HUES48 (cell line): Measurements from ENCODE around the gene SKAP1.
"Not testable (repeated sequence)": the region's sequence is repeated elsewhere in the genome, so short reads cannot be mapped to it uniquely, and the experiment has no call there.

ENCODE experiments used
- H3K27ac ChIP-seq: one replicate; pipeline ENCODE4 v1.7.0; 2013; ENCODE audit warnings: low read depth, low read length, inconsistent platforms
- H3K27me3 ChIP-seq: 2 replicates; pipeline ENCODE4 v1.6.1; 2013; ENCODE audit warnings: mild to moderate bottlenecking, low read length; ENCODE audit not compliant: control insufficient read depth, insufficient read depth
- H3K36me3 ChIP-seq: 2 replicates; pipeline ENCODE4 v1.6.1; 2013; ENCODE audit warnings: low read length; ENCODE audit not compliant: control insufficient read depth, insufficient read depth
- H3K4me1 ChIP-seq: 2 replicates; pipeline ENCODE4 v1.6.1; 2013; ENCODE audit warnings: mild to moderate bottlenecking, low read length; ENCODE audit not compliant: control insufficient read depth, insufficient read depth
- H3K4me3 ChIP-seq: 2 replicates; pipeline ENCODE4 v1.5.1; 2013; ENCODE audit warnings: mild to moderate bottlenecking, low read depth, low read length
- H3K9ac ChIP-seq: 2 replicates; pipeline ENCODE4 v1.6.1; 2013; ENCODE audit warnings: mild to moderate bottlenecking, low read depth, low read length, moderate library complexity
- H3K9me3 ChIP-seq: 2 replicates; pipeline ENCODE4 v1.6.1; 2013; ENCODE audit warnings: low read length; ENCODE audit not compliant: control insufficient read depth, insufficient read depth

The SKAP1 gene

DNA sequence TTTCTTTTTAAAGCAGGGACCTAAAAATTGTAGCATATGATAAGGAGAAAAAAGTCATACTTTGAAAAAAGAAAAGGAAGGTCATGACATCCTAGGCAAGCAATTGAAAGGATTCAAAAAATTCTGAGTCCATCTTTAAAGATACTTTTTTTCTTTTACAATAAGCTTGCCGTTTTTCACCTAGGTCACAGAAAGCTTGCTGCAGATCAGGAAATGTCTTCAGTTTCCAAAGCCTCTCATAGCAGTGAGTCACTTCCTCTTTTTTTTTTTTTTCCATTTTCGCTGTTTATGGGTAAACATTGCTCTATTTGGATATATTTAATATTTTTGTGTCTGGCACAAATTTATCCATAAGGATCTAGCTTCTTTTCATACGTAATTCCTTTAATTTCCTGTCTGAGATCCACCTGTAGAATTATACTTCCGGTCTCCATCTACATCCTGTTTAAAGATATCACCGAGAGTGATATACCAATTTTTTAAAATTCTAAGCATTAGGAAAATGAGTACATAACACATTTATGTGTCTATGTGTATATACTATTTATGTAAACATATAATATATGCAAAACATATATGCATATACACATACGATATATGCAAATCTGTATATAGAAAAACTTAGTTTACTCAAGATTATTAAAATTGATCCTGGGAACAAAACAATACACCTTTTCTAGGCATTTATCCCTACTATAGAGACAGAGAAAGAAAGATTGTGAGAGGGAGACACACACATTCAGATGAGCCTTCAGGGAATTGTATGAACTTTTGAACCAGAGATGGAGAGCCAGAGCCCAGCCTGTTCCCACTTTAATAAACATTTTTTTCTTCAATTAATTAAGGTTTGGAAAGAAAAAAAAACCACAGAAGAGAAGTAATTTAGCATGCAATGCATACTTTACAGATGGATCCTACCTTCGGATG lies 134.4 kb downstream of the SKAP1 start:
- H3K9me3 ChIP-seq = no peaks in the 10 kb centered on the region
- H3K9ac ChIP-seq = no peak overlapping the region
- H3K36me3 ChIP-seq = no peaks in the 10 kb centered on the region
- H3K4me3 ChIP-seq = no peak overlapping the region
- peaks cover 5% of the 10 kb centered on the region; the same call in 1 of the 2 replicates for H3K4me1 ChIP-seq
- no peaks in the 10 kb centered on the region for H3K27me3 ChIP-seq
- no peak overlapping the region for H3K27ac ChIP-seq

DNA sequence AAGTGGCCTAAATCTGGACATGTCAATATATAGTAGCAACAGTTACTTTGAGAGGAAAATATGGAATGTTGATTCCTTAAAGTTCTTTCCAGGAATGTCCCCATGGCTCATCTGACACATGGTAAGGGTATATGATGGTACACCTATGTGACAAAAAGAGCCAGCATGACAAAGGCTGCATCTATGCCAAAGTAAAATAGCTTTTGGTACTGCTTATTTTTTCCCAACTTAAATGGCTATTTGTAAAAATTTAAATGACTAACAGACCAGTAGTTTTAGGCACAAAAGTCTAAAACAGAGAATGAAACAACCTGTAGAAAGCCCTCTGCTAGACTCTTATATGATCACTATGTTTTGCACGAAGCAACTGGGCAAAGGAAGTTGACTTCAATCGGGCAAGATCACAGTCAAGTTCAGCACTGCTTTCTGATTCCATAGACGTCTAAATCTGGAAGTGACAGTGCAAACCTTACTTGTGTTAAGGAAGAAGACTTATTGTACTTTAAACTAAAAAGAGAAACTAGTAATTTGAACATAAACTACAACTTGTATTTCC lies 135.1 kb downstream of the SKAP1 start:
- Histone ChIP-seq H3K36me3 (no peaks in the 10 kb centered on the region), H3K9me3 (no peaks in the 10 kb centered on the region), H3K27ac (no peak overlapping the region), H3K9ac (no peak overlapping the region), H3K27me3 (no peaks in the 10 kb centered on the region), H3K4me3 (no peak overlapping the region), H3K4me1 (peaks cover 5% of the 10 kb centered on the region; the same call in 1 of the 2 replicates)

DNA sequence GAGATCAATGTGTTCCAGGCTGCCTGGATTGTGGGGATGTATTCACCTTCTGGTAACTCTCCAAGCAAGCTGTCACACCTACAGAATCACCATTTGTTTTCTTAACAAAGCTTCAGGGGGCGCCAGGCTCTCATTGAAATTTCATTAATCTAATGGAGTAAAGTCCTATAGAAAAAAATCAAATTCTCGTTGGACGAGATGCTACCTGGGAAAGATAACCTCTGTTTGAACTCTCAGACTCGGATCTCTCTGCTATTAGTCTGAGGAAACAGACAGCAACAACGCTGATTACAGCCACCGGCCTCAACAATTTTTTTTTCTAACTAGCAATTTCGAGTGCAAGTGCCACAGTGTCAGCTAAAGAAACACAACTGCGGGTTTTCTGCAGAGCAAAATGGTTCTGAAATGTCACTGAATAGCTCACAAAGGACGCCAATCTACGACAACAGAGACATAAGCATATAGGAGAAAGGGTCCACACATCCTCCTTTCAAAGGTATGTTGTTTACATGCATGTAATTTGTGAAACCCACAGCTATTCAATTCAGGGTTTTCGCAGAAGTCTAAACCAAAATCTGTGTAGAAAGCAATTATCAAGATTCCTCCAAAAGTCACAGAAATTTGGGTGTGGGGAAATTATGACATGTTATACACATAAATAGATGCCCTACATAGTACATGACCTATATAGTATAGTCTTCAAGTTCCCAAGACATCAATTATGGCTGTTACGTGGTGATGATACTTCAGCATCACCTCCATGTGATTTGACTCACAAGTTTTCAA lies 135.8 kb downstream of the SKAP1 start:
- Histone ChIP-seq H3K9ac (no peak overlapping the region), H3K27ac (no peak overlapping the region), H3K27me3 (no peaks in the 10 kb centered on the region), H3K36me3 (no peaks in the 10 kb centered on the region), H3K4me3 (no peak overlapping the region), H3K9me3 (no peaks in the 10 kb centered on the region), H3K4me1 (peaks cover 5% of the 10 kb centered on the region; the same call in 1 of the 2 replicates)

DNA sequence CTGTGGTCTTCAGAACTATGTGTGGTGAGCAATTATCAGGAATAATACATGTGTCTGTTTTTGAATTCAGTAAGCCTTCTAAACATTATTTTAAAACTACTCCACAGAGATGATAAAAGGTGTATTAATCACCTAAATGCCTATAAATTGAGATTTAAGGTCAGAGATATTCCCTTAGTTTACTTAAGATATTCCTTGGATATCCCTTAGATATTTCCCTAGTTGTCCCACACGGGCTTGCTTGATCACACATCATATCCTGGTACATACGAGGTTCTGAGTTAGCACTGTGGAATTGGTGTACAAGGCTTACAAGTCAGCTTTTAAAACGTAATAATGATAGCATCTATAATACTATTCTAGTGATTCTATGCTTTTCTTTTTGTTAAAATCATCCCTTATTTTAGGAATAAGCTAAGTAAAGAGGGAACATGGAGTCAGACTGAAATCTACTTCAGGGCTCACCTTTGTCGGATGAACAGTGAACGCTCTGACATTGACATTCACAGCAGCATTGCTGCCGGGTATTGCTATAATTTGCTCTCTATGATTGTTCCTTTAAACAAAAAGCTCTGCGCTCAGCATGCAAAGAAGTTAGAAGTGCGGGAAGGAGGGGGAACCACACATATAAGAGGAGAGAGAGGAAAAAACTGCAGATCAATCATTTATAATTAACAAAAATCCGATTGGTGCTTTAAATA lies 136.5 kb downstream of the SKAP1 start:
- peaks cover 5% of the 10 kb centered on the region; the same call in 1 of the 2 replicates for H3K4me1 ChIP-seq
- no peak overlapping the region for H3K4me3 ChIP-seq
- H3K36me3 ChIP-seq = no peaks in the 10 kb centered on the region
- H3K27ac ChIP-seq = no peak overlapping the region
- H3K27me3 ChIP-seq = no peaks in the 10 kb centered on the region
- H3K9me3 ChIP-seq = no peaks in the 10 kb centered on the region
- H3K9ac ChIP-seq = no peak overlapping the region

DNA sequence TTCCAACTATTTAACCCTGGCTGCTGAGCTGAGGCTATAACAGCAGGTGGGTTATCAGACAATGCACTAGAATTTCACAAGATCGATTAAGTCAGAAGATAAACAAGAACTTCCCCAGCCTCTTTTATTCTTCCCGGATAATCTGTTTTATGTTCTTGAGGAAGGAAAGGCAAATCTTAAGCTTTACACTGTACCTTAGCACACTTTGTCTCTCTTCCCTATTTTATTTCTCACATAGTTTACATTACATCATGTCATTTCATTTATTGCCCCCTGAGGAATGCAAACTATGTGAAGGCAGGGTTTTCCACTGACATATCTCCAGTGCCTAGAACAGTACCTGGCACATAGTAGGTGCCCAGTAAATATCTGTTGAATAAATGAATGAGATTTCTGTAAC lies 139.6 kb downstream of the SKAP1 start:
- H3K9me3 ChIP-seq = no peaks in the 10 kb centered on the region
- no peak overlapping the region for H3K4me3 ChIP-seq
- H3K4me1 ChIP-seq = peaks cover 5% of the 10 kb centered on the region; the same call in 1 of the 2 replicates
- H3K9ac ChIP-seq = no peak overlapping the region
- H3K27me3 ChIP-seq = no peaks in the 10 kb centered on the region
- no peak overlapping the region for H3K27ac ChIP-seq
- no peaks in the 10 kb centered on the region for H3K36me3 ChIP-seq

DNA sequence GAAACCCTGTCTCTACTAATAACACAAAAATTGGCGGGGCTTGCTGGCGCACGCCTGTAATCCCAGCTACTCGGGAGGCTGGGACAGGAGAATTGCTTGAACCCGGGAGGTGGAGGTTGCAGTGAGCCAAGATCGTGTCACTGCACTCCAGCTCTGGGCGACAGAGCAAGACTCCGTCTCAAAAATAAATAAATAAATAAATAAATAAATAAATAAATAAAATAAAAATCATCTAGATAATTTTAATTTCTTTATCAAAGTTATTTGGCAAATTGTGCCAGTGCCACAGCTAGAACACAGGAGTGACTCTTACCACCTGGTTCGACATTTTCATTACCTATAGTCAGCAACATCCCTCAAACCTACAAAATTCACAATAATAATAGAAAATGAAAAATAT lies 143.1 kb downstream of the SKAP1 start:
- H3K9ac ChIP-seq, H3K4me3 ChIP-seq, H3K27ac ChIP-seq, H3K27me3 ChIP-seq, H3K36me3 ChIP-seq, H3K9me3 ChIP-seq, H3K4me1 ChIP-seq: not testable (repeated sequence)

DNA sequence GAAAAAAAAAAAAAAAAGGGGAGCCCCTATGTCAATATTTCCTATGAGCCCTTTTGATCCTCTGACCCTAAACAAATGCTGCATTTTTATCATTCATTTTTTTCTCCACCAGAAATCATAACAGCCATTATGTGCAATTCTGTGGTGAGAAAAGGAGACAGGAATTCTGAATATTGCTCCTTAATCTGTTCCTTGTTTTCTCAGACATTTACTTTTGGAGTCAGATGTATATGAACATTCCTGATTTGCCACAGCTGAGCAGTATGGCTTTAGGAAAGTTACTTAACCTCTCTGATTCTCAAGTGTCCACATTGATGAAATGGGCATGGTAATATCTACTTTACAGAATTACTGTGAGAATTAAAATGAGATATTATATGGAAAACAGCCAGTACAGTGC lies 144.4 kb downstream of the SKAP1 start:
- no peaks in the 10 kb centered on the region for H3K4me1 ChIP-seq
- no peaks in the 10 kb centered on the region for H3K9me3 ChIP-seq
- no peaks in the 10 kb centered on the region for H3K27me3 ChIP-seq
- no peak overlapping the region for H3K9ac ChIP-seq
- no peak overlapping the region for H3K4me3 ChIP-seq
- H3K36me3 ChIP-seq = no peaks in the 10 kb centered on the region
- H3K27ac ChIP-seq = no peak overlapping the region

DNA sequence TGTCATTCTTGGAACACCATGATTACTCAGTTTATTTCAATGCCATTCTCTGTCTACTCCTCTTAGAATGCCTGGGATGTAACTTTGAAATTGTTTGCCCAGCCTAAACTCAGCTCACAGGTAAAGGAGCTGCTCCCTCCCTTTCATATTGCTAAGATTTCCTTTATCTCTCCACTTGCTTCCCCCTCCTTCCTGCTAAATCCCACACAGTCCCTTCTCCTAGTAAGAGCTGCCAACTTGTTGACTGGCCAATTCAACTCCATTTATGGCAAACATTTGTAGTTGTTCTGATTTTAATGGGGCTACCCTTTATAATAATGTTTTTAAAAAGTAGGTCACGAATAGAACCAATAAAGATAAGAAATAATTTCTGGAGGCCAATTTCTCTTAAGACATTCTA lies 146.1 kb downstream of the SKAP1 start:
- no peaks in the 10 kb centered on the region for H3K27me3 ChIP-seq
- no peaks in the 10 kb centered on the region for H3K4me1 ChIP-seq

DNA sequence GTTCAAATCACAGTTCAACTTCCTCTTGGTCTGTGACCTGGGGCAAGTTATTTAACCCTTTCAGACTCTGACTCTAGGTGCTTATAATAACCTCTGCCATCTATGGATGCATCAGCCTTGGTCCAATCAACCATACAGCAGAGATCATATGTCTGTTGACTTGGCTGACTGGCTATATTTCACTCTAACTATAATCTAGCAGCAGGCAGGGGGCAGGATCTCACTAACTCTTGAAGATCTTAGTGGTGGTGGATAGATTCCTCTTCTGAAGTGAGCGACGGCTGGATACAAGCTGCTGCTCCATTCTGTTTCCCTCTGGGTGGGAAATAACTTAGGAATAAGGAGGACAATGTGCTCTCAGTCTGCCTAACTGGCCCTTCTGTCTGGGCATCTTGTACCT lies 146.6 kb downstream of the SKAP1 start:
- Histone ChIP-seq H3K4me3 (no peak overlapping the region), H3K27ac (no peak overlapping the region), H3K9me3 (no peaks in the 10 kb centered on the region), H3K27me3 (no peaks in the 10 kb centered on the region), H3K36me3 (no peaks in the 10 kb centered on the region), H3K9ac (no peak overlapping the region), H3K4me1 (no peaks in the 10 kb centered on the region)

More for the DNA sequence above, 146.1 kb downstream of the SKAP1 start:
- Histone ChIP-seq H3K27ac (no peak overlapping the region), H3K9ac (no peak overlapping the region), H3K36me3 (no peaks in the 10 kb centered on the region), H3K9me3 (no peaks in the 10 kb centered on the region), H3K4me3 (no peak overlapping the region)

DNA sequence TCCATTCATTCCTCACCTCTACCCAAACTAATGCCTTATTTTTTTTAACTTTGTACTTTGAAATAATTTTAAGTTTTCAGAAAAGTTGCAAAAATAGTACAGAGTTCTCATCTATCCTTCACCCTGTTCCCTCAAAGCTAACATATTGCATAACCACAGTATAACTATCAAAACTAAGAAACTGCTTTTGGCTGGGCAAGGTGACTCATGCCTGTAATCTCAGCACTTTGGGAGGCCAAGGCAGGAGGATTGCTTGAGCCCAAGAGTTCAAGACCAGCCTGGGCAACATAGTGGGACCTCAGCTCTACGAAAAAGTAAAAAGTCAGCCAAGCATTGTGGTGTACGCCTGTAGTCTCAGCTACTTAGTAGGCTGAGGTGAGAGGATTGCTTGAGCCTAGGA lies 147.7 kb downstream of the SKAP1 start:
- no peak overlapping the region for H3K9ac ChIP-seq
- no peak overlapping the region for H3K4me3 ChIP-seq
- no peaks in the 10 kb centered on the region for H3K9me3 ChIP-seq
- H3K27me3 ChIP-seq = no peaks in the 10 kb centered on the region
- H3K36me3 ChIP-seq = no peaks in the 10 kb centered on the region
- H3K4me1 ChIP-seq = no peaks in the 10 kb centered on the region
- H3K27ac ChIP-seq = no peak overlapping the region
